CD1c-positive myeloid dendritic cell (primary cell): ENCODE results near the gene E2F3.
"Not testable (repeated sequence)": the region's sequence is repeated elsewhere in the genome, so short reads cannot be mapped to it uniquely, and the experiment has no call there.

Source experiments
- DNase-seq: peaks from one replicate; pipeline ENCODE4 v3.0.0-alpha.2; 2016; ENCODE audit errors: extremely low spot score

The E2F3 gene

GRCh38 chr6:20467437-20467836, 65.8 kb downstream of the E2F3 start:
- DNase-seq: no peak

DNA sequence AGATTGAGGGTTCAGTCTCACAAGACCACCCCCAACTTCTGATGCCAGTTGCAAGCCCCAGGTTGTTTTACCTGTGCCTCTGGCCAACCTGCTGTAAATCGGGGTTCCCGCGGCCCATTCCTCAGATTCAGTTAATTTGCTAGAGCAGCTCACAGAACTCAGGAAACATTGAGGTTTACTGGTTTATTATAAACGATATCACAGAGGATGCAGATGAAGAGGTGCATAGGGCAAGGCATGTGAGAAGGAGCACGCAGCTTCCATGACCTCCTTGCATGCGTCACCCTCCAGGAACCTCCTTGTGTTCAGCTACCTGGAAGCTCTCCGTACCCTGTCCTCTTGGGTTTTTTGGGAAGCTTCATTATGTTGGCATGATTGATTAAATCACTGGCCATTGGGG, 66.5 kb downstream of the E2F3 start:
- DNase-seq: no peak

- DNase-seq: no peak
These were observed 71.1 kb downstream of the E2F3 start for GRCh38 chr6:20472748-20473147.

- DNase-seq: no peak
These were observed 71.8 kb downstream of the E2F3 start for GRCh38 chr6:20473518-20473917.

- peak; percentile 19 for DNase-seq
These were observed 73.3 kb downstream of the E2F3 start for GRCh38 chr6:20474874-20475542.

DNA sequence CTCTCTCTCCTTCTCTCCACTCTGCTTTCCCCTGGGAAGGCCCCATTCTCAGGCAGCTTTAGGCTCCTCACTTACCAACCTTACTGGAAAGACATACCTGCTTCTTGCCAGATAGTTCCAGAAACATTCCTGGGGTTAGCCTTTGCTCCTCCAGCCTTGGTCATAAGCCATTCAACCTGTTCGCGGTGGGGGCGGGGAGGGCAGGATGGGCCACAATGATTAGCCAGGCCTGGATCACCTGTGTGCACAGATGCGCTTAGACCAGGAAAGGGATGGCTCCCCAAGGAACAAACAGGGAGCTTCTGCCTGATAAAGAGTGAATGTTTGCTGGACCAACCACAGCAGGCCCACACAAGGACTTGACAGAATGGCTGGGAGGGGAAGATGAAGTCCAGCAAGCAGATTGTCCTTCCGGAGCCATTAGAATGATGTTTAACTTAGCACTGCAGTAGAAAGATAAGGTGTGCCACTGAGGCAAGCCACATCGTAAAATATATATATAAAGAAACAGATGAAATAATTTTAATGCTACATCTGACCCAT, 74.9 kb downstream of the E2F3 start:
- DNase-seq: no peak

DNA sequence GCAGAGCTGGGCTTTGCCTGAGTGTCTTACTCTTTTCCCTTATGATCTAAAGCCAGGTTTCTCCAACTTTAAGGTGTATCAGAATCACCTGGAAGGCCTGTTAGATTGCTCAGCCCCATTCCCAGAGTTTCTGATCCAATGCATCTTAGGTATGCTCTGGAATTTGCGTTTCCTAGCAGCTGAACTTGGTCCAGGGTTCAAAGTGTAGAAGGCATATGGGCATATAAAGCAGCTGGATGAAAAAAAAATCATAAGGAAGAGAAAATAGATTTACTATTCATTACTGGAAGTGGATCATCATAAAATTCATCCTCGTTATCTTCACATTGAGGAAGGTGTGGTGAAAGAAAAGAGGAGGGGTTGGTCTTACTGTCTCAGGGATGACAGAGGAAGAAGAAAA, 75.8 kb downstream of the E2F3 start:
- no peak for DNase-seq

DNA sequence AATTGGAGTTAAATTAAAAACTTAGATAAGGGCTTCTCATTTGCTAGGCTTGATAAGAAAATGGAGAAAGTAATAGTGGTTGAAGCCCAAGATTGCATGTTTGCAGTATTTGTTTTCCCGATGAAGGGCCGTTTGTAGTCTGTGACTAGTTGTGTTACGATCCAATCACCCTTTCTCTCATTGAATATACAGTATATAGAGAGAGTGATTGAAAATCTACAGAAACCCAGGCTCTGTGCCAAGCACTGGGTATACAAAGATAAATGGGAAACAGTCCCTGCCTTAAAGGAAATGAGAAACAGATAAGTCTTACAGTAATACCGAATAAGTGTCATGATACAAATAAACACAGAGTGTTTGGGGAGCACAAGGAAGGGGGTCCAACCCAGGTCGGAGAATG, 77.4 kb downstream of the E2F3 start:
- no peak for DNase-seq

DNA sequence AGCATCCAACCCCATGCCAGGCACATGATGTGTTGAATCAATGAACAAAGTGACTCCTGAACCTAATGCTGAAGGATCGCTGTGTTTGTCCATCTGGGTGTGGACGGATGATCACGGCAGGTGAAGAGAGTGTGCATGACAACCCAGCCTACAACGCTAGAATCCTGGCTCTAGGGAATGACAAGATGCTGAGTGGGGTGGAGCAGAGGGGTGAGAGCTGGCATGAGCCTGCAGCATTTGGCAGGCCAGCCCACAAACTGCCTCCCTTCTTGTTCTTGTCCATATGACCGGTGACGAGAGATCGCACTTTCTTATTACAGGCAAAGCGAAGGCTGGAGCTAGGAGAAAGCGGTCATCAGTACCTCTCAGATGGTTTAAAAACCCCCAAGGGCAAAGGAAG, 77.8 kb downstream of the E2F3 start:
- no peak for DNase-seq

GRCh38 chr6:20481281-20481680, 79.6 kb downstream of the E2F3 start:
- DNase-seq: no peak

- DNase-seq: peak; percentile 34
These were observed 82.3 kb downstream of the E2F3 start for GRCh38 chr6:20483887-20484497.

GRCh38 chr6:20486641-20487040, 85.0 kb downstream of the E2F3 start:
- DNase-seq: no peak

GRCh38 chr6:20487669-20488375, 86.1 kb downstream of the E2F3 start:
- no peak for DNase-seq

DNA sequence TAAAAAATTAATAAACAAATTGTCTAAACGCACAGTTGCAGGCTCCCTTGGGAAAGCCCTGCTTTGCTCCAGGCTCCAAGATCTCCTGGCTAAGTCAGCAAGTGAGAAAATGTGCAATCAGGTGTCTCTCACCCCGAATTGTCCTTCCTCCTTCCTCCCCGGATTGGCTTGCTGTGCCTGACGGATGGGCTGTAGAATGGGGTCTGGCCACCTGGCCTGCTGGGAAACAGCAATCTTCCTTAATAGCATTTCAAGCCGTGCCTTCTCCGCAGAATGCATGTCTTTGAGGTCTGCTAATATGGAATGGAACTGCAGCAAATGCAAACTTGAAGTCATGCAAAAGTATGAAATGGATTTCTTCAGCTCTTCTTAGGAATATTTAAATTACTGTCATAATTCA, 88.9 kb downstream of the E2F3 start:
- no peak for DNase-seq

GRCh38 chr6:20492099-20492498, 90.4 kb downstream of the E2F3 start:
- no peak for DNase-seq

DNA sequence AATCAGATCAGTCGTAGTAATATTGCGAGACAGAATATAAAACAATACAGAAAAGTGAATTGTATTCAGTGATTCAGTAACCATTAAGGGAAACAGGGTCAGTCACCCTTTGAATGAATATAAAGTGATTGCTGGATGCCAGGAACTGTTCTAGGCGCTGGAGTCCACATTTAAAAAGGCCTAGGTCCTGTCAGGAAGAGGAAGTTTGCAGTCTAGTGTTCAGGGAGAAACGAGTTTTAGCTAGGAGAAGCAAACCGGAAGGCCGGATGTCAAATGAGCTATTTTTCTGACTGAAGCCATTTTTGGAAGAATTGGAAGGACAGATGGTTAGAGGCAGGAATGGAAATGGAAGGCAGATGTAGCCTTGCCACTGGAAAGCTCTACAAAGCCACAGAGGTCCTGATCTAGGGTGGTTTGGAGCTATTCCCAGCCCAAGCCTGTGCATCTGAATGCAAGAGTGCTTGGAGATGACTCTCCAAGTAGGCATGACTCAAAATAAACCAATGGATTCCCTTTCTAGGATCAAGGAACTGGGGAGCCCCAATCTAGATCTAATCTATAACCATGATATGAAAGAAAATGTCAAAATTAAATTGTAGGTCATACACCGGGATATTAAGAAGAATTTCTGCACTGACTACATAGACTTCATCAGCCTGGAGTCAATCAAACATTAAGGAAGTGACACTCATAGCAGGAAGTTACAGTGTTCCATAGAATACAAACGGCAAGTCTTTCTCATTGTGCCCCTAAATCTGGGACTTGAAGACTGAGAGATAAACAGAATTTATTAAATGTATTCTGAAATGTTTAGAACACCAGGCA, 95.7 kb downstream of the E2F3 start:
- peak; percentile 47 for DNase-seq

DNA sequence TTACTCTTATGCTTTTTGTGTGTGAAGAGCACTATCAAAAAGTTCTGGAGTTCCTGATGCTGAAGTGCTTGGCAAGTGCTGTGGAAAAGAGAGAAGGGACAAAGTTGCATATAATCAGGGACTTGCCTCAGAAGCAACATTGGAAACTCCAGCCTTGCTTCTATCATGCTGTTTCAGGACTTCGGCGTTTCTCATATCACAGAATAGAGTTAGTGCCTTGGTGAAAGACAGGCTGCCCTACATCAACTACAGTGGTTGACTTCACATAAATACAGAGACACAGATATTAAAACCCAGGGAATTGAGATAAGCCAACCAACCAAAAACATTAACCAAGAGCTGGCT, 96.3 kb downstream of the E2F3 start:
- no peak for DNase-seq

GRCh38 chr6:20509212-20509611, 107.5 kb downstream of the E2F3 start:
- no peak for DNase-seq

GRCh38 chr6:20511852-20512251, 110.2 kb downstream of the E2F3 start:
- no peak for DNase-seq

DNA sequence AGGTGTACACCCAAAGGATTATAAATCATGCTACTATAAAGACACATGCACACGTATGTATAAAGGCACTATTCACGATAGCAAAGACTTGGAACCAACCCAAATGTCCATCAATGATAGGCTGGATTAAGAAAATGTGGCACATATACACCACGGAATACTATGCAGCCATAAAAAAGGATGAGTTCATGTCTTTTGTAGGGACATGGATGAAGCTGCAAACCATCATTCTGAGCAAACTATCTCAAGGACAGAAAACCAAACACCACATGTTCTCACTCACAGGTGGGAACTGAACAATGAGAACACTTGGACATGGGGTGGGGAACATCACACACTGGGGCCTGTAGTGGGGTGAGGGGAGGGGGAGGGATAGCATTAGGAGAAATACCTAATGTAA, 123.5 kb downstream of the E2F3 start:
- not testable (repeated sequence) for DNase-seq

- DNase-seq: peak; percentile 72
These were observed 127.4 kb downstream of the E2F3 start for GRCh38 chr6:20529086-20529448.

DNA sequence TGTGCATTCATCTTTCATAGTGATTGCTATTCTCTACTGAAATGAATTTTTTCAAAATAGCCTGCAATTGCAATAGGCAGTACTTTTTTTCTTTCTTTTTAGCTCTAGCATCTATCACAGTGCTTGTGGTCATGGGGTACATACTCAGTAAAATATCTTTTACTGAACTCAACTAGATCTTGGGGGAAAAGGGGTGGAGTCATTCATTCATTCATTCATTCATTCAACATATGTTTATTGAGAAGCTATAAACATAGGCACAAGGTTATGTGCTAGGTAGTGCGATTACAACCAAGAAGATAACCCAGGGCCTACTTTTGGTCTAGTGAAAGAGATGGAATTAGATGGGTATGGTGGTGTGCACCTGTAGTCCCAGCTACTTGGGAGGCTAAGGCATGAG, 131.2 kb downstream of the E2F3 start:
- no peak for DNase-seq
